OCI-LY7 (cell line): ENCODE data around the gene CLSTN3.

Experiments
- EZH2phosphoT487 ChIP-seq: fragments of 200-600 bp; sonication (generic); IDR thresholded peaks from 2 replicates; pipeline ENCODE4 v1.6.1; 2018; ENCODE audit warnings: low read depth, borderline replicate concordance, mild to moderate bottlenecking, mixed run types, antibody characterized with exemption, low read length, moderate library complexity, mixed read lengths
- TF ChIP-seq, protein P1 (sequence below): fragments of 200-600 bp; sonication (generic); conservative IDR thresholded peaks from 2 replicates; pipeline ENCODE4 v1.5.1; 2014; ENCODE audit warnings: mild to moderate bottlenecking, antibody characterized with exemption, low read length, moderate library complexity, mixed read lengths

DNA sequence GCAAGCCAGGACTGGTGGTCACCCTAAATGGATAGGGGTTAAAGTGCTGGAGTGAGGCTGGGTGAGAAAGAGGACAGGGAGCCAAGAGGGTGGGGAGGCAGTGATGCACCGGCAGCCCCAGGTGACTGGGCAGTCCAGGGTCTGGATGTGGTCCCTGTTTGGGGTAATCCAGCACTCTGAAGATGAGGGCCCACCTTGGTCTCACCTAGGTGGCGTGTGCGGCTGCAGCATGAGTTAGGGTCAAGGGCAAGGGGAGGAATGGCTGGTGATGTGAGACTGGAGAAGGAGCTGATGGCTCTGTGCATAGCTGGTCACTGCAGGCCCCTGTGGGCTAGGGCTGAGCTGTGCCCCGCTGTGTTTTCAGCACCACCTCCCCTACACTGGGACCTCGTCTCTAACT lies 19.5 kb upstream of the CLSTN3 start:
- TF ChIP-seq, protein P1, sequence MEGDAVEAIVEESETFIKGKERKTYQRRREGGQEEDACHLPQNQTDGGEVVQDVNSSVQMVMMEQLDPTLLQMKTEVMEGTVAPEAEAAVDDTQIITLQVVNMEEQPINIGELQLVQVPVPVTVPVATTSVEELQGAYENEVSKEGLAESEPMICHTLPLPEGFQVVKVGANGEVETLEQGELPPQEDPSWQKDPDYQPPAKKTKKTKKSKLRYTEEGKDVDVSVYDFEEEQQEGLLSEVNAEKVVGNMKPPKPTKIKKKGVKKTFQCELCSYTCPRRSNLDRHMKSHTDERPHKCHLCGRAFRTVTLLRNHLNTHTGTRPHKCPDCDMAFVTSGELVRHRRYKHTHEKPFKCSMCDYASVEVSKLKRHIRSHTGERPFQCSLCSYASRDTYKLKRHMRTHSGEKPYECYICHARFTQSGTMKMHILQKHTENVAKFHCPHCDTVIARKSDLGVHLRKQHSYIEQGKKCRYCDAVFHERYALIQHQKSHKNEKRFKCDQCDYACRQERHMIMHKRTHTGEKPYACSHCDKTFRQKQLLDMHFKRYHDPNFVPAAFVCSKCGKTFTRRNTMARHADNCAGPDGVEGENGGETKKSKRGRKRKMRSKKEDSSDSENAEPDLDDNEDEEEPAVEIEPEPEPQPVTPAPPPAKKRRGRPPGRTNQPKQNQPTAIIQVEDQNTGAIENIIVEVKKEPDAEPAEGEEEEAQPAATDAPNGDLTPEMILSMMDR: no peak
- TF ChIP-seq EZH2phosphoT487: no peak
